GM12873 (cell line): ENCODE measurements around the gene ACSL5.

Experiments
- CTCF ChIP-seq: IDR thresholded peaks from 2 replicates; pipeline ENCODE4 v1.5.1; 2012; ENCODE audit warnings: low read depth, mild to moderate bottlenecking, moderate library complexity, low read length, control low read depth; ENCODE audit not compliant: insufficient read depth; ENCODE audit errors: missing control alignments

ACSL5 gene

GRCh38 chr10:112352044-112352443 lies 21.9 kb upstream of the ACSL5 start:
- TF ChIP-seq CTCF = no peak

- TF ChIP-seq CTCF = no peak
Measured at GRCh38 chr10:112353046-112353445, 20.9 kb upstream of the ACSL5 start.

GRCh38 chr10:112356686-112357085 lies 17.2 kb upstream of the ACSL5 start:
- TF ChIP-seq CTCF = no peak

GRCh38 chr10:112359606-112360307 lies 14.2 kb upstream of the ACSL5 start:
- no peak for TF ChIP-seq CTCF

- no peak for TF ChIP-seq CTCF
Measured at GRCh38 chr10:112360308-112361270, 13.3 kb upstream of the ACSL5 start.

- TF ChIP-seq CTCF = no peak
Measured at GRCh38 chr10:112361951-112362751, 11.8 kb upstream of the ACSL5 start.
